GM06990 (cell line): ENCODE measurements around the gene ADPRHL1.

Experiments used
- DNase-seq: peaks from one replicate; pipeline ENCODE4 v3.0.0-alpha.2; 2011; ENCODE audit not compliant: insufficient read length; ENCODE audit errors: extremely low read depth
- H3K27me3 ChIP-seq: replicated peaks from 2 replicates; pipeline ENCODE4 v1.6.0; 2011; ENCODE audit warnings: low read length; ENCODE audit not compliant: control insufficient read depth, insufficient read depth
- H3K36me3 ChIP-seq: 2 replicates; pipeline ENCODE4 v1.5.1; 2011; ENCODE audit warnings: low read length; ENCODE audit not compliant: control insufficient read depth, insufficient read depth
- H3K4me3 ChIP-seq: replicated peaks from 2 replicates; pipeline ENCODE4 v1.5.1; 2011; ENCODE audit warnings: low read depth, mild to moderate bottlenecking, control low read depth, low read length
- TF ChIP-seq, protein P1 (sequence below): IDR thresholded peaks from 2 replicates; pipeline ENCODE4 v1.5.1; 2011; ENCODE audit warnings: low read length, control low read depth, mild to moderate bottlenecking, inconsistent platforms; ENCODE audit not compliant: insufficient read depth, poor library complexity, severe bottlenecking

Gene ADPRHL1

DNA sequence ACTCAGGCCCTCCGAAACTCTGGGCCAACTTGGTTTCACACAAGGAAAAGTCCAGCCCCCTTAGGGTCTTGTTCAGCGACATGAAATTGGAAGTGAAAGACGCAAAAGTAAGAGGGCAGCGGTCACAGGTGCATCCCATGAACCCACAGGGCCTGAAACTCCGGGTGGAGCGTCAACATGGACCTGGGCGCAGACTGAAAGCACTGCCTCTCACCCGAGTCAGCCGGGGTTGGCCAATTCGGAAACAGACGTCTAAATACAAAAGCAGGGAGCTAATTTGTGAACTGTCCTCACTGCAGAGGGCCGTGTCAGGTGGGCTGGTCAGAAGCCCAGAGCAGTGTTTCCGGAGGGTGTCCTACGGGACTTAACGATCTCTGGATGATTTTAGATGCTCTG lies 26.7 kb downstream of the ADPRHL1 start:
- no peak for DNase-seq
- H3K36me3 ChIP-seq, result no peaks in the 10 kb centered on the region
- H3K27me3 ChIP-seq, result no peaks in the 10 kb centered on the region
- TF ChIP-seq, protein P1, sequence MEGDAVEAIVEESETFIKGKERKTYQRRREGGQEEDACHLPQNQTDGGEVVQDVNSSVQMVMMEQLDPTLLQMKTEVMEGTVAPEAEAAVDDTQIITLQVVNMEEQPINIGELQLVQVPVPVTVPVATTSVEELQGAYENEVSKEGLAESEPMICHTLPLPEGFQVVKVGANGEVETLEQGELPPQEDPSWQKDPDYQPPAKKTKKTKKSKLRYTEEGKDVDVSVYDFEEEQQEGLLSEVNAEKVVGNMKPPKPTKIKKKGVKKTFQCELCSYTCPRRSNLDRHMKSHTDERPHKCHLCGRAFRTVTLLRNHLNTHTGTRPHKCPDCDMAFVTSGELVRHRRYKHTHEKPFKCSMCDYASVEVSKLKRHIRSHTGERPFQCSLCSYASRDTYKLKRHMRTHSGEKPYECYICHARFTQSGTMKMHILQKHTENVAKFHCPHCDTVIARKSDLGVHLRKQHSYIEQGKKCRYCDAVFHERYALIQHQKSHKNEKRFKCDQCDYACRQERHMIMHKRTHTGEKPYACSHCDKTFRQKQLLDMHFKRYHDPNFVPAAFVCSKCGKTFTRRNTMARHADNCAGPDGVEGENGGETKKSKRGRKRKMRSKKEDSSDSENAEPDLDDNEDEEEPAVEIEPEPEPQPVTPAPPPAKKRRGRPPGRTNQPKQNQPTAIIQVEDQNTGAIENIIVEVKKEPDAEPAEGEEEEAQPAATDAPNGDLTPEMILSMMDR, result no peak
- H3K4me3 ChIP-seq, result no peak overlapping the region

- Histone ChIP-seq H3K36me3 (no peaks in the 10 kb centered on the region), H3K27me3 (no peaks in the 10 kb centered on the region), H3K4me3 (no peak overlapping the region)
- TF ChIP-seq, protein P1, result no peak
- no peak for DNase-seq
These were observed 27.2 kb downstream of the ADPRHL1 start for GRCh38 chr13:113425941-113426590.

GRCh38 chr13:113423520-113424163 lies 29.6 kb downstream of the ADPRHL1 start:
- DNase-seq, result no peak
- Histone ChIP-seq H3K27me3 (no peaks in the 10 kb centered on the region), H3K4me3 (no peak overlapping the region), H3K36me3 (no peaks in the 10 kb centered on the region)
- TF ChIP-seq, protein P1, result no peak

DNA sequence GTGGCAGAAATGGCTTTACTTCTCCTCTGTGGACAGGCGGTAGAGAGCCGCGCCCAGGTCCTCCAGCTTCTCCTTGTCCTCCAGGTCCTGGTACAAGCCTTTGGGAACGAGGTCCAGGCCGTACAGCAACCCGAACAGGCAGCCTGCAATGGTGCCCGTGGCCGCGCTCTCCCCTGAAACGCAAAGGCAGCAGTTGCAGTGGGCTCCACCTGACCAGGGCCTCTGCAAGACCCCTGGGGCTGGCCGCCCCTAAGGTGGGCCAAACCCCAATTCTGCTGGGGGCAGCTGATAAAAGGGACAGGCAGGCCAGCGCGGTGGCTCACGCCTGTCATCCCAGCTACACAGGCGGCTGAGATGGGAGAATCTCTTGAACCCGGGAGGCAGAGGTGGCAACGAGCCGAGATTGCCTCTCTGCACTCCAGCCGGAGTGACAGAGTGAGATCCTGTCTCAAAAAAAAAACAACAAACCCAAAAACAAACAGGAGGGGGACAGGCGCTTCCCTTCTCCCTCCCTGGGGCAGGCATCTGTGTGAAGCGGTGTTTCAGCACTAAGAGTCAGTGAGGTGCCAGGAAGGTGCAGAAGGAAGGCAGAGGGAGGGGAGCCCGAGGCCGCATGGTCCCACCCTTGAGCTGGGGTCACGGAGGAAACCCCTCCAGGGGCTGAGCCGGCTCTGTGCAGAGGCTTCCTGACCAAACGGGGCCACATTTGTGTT lies 30.3 kb downstream of the ADPRHL1 start:
- TF ChIP-seq, protein P1, result no peak
- no peak for DNase-seq
- H3K36me3 ChIP-seq, result no peaks in the 10 kb centered on the region

GRCh38 chr13:113421673-113422270 lies 31.5 kb downstream of the ADPRHL1 start:
- no peaks in the 10 kb centered on the region; the same call in 1 of the 2 replicates for H3K27me3 ChIP-seq
- DNase-seq, result no peak
- H3K4me3 ChIP-seq, result no peak overlapping the region

More for the DNA sequence above, 30.3 kb downstream of the ADPRHL1 start:
- Histone ChIP-seq H3K4me3 (no peak overlapping the region), H3K27me3 (no peaks in the 10 kb centered on the region; the same call in 1 of the 2 replicates)

More at GRCh38 chr13:113421673-113422270, 31.5 kb downstream of the ADPRHL1 start:
- no peaks in the 10 kb centered on the region for H3K36me3 ChIP-seq
- TF ChIP-seq, protein P1, result no peak
